Muscle layer of duodenum (tissue), 2 donors: ENCODE measurements around the gene LMO2.

Experiments used
- H3K27ac ChIP-seq: one replicate; pipeline ENCODE4 v1.7.0; 2013; ENCODE audit warnings: mild to moderate bottlenecking, low read length
- H3K27me3 ChIP-seq: one replicate; pipeline ENCODE4 v1.7.0; 2013; ENCODE audit warnings: low read depth, mild to moderate bottlenecking, control low read depth, low read length
- H3K36me3 ChIP-seq, 2 donors: one replicate each; pipeline ENCODE4 v1.7.0; 2013; ENCODE audit warnings: low read length in 2 of 2, control low read depth in 1 of 2, mild to moderate bottlenecking in 1 of 2; ENCODE audit not compliant: insufficient read depth in 2 of 2, control insufficient read depth in 1 of 2
- H3K4me1 ChIP-seq, 2 donors: one replicate each; pipeline ENCODE4 v1.7.0; 2013; ENCODE audit warnings: low read length in 2 of 2, mild to moderate bottlenecking in 2 of 2, control low read depth in 1 of 2, moderate library complexity in 1 of 2; ENCODE audit not compliant: insufficient read depth in 2 of 2, control insufficient read depth in 1 of 2
- H3K4me3 ChIP-seq, 2 donors: one replicate each; pipeline ENCODE4 v1.7.0; 2013; ENCODE audit warnings: low read length in 2 of 2, low read depth in 1 of 2, mild to moderate bottlenecking in 1 of 2
- H3K9me3 ChIP-seq, 2 donors: one replicate each; pipeline ENCODE4 v1.7.0; 2013; ENCODE audit warnings: low read length in 2 of 2, control low read depth in 1 of 2, mild to moderate bottlenecking in 1 of 2; ENCODE audit not compliant: control insufficient read depth in 1 of 2
- donor health status: healthy.

LMO2 gene

DNA sequence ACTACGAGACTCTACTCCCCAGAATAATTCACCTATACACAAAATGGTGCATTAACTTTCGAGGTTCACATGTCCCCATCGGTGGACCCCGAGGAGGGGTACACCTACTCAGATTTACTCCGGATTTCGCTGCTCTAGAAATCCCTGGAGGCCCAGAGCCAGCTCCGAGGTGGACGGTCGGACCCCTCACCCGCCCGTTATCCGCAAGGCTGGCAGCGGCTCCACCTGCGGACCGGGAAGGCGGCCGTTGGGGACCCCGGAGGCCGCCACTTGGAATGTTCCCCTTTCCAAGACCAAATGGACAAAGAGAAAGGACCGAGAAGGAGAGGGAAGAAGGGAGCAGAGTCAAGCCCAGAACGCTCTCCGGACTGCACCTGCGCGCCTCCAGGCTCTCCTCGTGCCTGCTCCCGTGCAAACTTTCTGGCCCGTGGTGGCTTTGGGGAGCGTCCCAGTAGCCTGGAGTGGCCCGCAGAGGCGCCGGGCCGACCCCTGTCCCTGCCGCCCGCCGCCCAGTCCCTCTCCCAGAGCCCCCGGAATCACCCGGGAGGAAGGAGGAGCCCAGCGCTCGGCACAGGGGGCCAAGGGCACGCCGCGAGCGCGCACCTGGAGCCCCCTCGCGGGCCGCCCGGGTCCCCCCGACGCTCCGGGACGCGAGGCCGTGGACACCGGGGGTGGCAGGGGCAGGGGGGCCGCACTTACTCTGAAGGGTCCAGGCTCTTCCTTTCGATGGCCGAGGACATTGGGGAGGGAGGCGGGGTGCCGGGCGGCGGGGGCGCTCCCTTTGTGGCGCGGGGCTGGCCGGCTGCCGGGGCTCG is 23.0 kb downstream of the LMO2 start:
- peak overlapping the region; percentile 52 to 79 for H3K4me3 ChIP-seq
- no peaks in the 10 kb centered on the region for H3K9me3 ChIP-seq
- H3K36me3 ChIP-seq: no peaks in the 10 kb centered on the region
- H3K27ac ChIP-seq: peak overlapping the region; percentile 39
- H3K27me3 ChIP-seq: no peaks in the 10 kb centered on the region
- H3K4me1 ChIP-seq: peaks cover 0 to 25% of the 10 kb centered on the region in 2 donors

DNA sequence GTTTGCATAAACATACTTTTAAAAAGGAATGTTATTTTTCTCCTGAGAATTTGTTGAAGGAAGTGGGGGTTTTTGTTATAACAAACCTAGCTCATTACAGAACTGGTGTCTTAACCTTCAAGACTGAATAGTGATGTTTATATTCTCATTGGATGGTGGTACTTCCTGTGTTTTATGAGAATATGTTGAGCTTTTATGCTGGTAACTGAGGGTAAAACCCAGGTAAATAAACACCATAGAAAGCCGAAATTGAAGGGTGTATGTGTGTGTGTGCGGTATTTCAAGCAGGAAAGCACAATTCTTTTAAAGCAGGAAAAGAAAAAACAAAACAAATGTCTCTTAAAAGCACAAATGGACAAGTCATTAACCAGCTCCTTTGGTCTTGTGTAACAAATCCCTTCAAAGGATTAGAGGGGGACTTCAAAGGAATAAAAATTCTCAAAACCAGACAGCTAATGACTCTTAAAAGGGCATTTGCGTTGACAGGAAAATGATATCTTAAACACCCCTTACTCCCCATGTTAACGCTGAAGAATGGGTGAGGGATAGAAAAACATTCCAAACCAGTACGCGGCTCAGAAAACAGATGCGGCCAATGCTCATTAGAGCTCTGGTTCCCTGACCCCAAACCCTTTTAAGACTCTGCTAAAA is 23.8 kb downstream of the LMO2 start:
- Histone ChIP-seq H3K27ac (peak overlapping the region; percentile 39), H3K4me1 (peaks cover 0 to 25% of the 10 kb centered on the region in 2 donors), H3K36me3 (no peaks in the 10 kb centered on the region), H3K27me3 (no peaks in the 10 kb centered on the region), H3K4me3 (peak overlapping the region; percentile 52 to 79), H3K9me3 (no peaks in the 10 kb centered on the region)

DNA sequence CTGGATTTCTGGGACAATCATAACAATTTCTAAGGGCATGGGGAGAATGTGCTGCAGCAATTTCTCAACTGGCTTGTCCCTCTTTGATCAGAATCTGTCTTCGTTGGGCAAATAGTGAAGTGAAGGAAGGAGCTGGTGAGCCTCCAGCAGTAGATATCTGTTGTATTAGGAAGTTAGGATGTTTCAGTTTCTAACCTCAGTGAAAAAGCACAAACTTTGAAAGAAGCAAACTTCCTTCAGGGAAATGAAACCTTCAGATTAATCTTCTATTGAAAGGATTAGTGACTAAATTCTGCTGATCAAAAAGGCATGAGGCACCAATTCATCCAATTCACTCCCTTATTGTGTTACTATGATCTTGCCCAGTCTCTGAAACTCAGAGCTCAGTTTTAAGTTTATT is 24.3 kb downstream of the LMO2 start:
- Histone ChIP-seq H3K4me3 (peak overlapping the region; percentile 52 to 79), H3K36me3 (no peaks in the 10 kb centered on the region), H3K27me3 (no peaks in the 10 kb centered on the region), H3K9me3 (no peaks in the 10 kb centered on the region), H3K4me1 (peaks cover 0 to 25% of the 10 kb centered on the region in 2 donors), H3K27ac (no peak overlapping the region)

DNA sequence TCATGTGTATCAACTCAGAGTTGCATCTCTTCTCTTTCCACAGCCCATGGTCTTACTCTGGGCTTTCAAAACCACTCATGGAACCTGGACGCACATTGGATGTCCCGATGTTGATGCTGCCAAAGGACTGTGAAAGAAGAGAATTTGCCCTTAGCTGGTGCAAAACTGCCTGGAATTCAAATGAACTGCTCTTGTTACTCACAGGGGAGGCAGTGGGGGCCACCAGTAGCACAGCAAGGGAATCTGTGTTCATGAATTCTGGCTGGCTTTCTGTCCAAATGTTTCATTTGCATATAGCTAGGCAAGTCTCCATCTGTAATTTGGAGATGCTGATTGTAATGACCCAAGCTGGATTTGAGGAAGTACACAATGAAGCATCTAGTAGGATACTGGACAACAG is 24.9 kb downstream of the LMO2 start:
- Histone ChIP-seq H3K4me1 (peaks cover 0 to 25% of the 10 kb centered on the region in 2 donors), H3K9me3 (no peaks in the 10 kb centered on the region), H3K27ac (no peak overlapping the region), H3K27me3 (no peaks in the 10 kb centered on the region), H3K36me3 (no peaks in the 10 kb centered on the region), H3K4me3 (peak overlapping the region in 1 of 2 donors; percentile 22)

DNA sequence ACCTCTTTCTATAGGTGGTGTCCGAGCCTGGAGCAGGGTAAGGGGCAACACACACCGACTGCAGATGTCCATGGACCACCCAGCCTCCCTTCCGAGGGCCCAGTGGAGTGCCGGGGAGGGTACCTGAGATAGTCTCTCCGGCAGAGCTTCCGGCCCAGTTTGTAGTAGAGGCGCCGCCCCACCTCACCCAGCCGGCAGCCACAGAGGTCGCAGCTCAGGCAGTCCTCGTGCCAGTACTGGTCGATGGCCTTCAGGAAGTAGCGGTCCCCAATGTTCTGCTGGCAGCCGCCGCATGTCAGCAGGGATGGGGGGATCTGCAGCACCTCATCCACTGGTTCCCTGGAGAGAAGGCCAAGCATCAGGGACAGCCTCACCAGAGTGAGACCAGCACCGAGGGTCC is 27.4 kb downstream of the LMO2 start:
- Histone ChIP-seq H3K4me3 (no peak overlapping the region), H3K27ac (no peak overlapping the region), H3K27me3 (no peaks in the 10 kb centered on the region), H3K36me3 (no peaks in the 10 kb centered on the region), H3K4me1 (peaks cover 0 to 13% of the 10 kb centered on the region in 2 donors), H3K9me3 (no peaks in the 10 kb centered on the region)

DNA sequence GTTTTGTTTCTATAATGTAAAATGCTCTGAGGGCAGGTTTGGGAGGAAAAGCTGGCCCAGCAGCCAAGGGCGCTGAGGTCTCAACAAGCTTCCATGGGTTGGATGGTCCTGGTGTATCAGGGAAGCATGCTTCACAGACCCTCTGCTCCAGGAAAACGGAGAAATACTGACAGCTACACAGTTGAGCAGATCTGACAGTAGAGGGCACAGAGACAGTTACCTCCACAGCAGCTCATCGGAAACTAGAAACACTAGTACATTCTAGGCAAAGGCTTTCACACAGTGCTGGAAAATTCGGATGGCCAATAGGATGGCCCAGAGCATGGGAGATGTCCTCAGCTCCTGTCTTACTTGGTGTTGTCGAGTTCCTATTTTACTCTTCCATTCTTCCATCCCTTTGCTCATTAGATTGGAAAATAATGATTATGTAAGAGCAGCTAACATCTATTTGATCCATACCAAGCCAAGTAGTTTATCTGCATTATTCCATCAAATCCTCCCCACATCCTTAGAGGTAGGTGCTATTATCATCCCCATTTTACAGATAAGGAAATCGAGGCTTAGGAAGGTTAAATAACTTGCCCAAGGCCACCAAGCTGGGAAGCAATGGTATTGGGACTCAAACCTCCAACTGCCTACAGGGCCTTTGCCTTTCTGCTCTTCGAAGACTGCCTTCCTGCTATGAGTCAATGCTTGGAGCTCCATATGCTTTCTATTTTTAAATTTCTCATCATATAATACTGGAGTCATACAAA is 28.3 kb downstream of the LMO2 start:
- H3K36me3 ChIP-seq: no peaks in the 10 kb centered on the region
- H3K4me3 ChIP-seq: no peak overlapping the region
- H3K4me1 ChIP-seq: peaks cover 0 to 8% of the 10 kb centered on the region in 2 donors
- no peak overlapping the region for H3K27ac ChIP-seq
- no peaks in the 10 kb centered on the region for H3K9me3 ChIP-seq
- no peaks in the 10 kb centered on the region for H3K27me3 ChIP-seq

DNA sequence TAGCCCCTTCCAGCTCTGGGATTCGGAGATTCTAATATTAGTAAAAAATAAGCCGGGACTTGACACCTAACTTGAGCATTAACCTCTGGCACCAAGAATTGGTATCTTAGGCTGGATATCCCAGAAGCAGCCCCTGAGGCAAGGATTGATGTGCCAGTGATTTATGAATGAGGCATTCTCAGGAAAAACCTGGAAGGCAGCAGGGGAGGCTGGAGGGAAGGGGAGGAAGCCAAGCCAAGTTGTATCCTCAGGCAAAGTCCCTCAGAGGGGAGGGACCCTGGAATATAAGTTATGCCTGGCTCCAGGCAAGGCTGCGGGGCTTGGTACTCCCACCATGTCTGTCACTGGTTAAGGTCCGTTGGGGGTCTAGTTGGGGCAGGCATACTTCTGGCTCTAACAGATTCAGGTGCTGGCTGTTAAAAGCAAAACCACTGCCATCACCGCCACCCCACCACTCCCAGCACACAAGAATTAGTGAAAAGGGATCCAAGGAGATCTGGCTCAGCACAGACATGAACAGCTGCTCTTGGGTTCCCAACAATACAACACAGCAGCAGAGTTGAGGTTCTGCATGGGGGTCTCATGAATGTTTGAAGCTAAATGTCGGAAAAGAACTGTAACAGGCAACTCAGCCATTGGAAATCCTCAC is 29.8 kb downstream of the LMO2 start:
- no peaks in the 10 kb centered on the region for H3K36me3 ChIP-seq
- H3K4me1 ChIP-seq: peaks cover 0 to 6% of the 10 kb centered on the region in 2 donors
- no peak overlapping the region for H3K4me3 ChIP-seq
- no peak overlapping the region for H3K27ac ChIP-seq
- no peaks in the 10 kb centered on the region for H3K27me3 ChIP-seq
- H3K9me3 ChIP-seq: no peaks in the 10 kb centered on the region

- Histone ChIP-seq H3K36me3 (no peaks in the 10 kb centered on the region), H3K9me3 (no peaks in the 10 kb centered on the region), H3K4me1 (no peaks in the 10 kb centered on the region), H3K27ac (no peak overlapping the region), H3K4me3 (no peak overlapping the region), H3K27me3 (no peaks in the 10 kb centered on the region)
Observed at GRCh38 chr11:33861386-33861785, 30.5 kb downstream of the LMO2 start.

- Histone ChIP-seq H3K36me3 (no peaks in the 10 kb centered on the region), H3K9me3 (no peaks in the 10 kb centered on the region), H3K27me3 (no peaks in the 10 kb centered on the region), H3K27ac (no peak overlapping the region), H3K4me3 (no peak overlapping the region), H3K4me1 (no peaks in the 10 kb centered on the region)
Observed at GRCh38 chr11:33860926-33861325, 30.9 kb downstream of the LMO2 start.

DNA sequence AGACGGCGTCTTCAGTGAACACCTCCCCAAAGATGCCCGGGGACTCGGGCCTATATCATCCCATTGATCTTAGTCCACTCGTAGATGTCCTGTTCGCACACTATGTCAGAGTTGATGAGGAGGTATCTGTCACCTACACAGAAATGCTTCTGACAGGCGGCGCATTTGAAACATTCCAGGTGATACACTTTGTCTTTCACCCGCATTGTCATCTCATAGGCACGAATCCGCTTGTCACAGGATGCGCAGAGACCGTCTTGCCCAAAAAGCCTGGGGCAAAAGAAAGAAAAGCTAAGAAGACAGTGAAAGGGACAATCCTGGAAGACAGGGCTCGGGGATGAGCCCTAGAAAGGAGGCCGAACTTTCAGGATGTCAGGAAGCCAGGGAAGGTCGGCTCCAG is 32.6 kb downstream of the LMO2 start:
- Histone ChIP-seq H3K27me3 (no peaks in the 10 kb centered on the region), H3K36me3 (no peaks in the 10 kb centered on the region), H3K4me1 (no peaks in the 10 kb centered on the region), H3K4me3 (no peak overlapping the region), H3K27ac (no peak overlapping the region), H3K9me3 (no peaks in the 10 kb centered on the region)

DNA sequence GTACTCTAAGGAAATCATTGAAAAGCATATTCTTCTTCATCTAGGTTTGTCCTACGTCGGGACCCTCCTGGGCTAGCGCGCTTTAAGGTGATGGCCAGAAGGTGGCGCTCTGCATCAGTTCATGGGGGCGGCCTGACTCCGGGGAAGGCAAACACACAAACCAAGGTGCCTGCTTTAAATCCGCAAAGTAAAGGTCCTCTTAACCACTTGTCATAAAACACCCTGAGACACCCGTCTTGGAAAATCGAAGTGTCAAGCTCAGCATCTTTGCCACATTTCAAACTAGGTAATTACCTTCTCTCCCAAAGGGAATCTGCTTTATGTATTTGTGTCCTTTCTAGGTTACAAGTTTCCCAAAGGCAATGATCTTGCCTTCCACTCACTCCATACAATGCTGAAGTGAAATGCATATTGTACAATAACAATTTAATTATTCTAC is 33.9 kb downstream of the LMO2 start:
- no peak overlapping the region for H3K27ac ChIP-seq
- no peaks in the 10 kb centered on the region for H3K36me3 ChIP-seq
- H3K27me3 ChIP-seq: no peaks in the 10 kb centered on the region
- no peaks in the 10 kb centered on the region for H3K9me3 ChIP-seq
- no peak overlapping the region for H3K4me3 ChIP-seq
- H3K4me1 ChIP-seq: no peaks in the 10 kb centered on the region
